Kidney (tissue), 14 donors: Measurements from ENCODE around the gene POMT2. TPM values are rescaled to one million over a fixed set of nuclear protein-coding genes. Genes with fewer than 3 reads are reported as not detected.

Experiments used
- DNase-seq, 5 donors: peaks; one replicate each; pipeline ENCODE4 v3.0.0-alpha.2; 2013 to 2020
- FAIRE-seq: peaks from 2 replicates; lab custom pipeline; 2012; peaks lifted over from hg19 to GRCh38; lab: Jason Lieb, UNC
- H3K27ac ChIP-seq, 2 donors: one replicate each; pipeline ENCODE4 v1.7.0; 2013; ENCODE audit warnings: low read depth in 2 of 2, low read length in 2 of 2, inconsistent platforms in 1 of 2
- H3K27me3 ChIP-seq: one replicate; pipeline ENCODE4 v1.7.1; 2013; ENCODE audit warnings: low read length, inconsistent platforms; ENCODE audit not compliant: control insufficient read depth, insufficient read depth
- H3K36me3 ChIP-seq, 3 donors: one replicate each; pipeline versions ENCODE4 v1.7.0 to v1.7.1; 2013; ENCODE audit warnings: low read length in 3 of 3, control low read depth in 1 of 3, inconsistent platforms in 1 of 3; ENCODE audit not compliant: insufficient read depth in 3 of 3, control insufficient read depth in 2 of 3
- H3K4me1 ChIP-seq, 3 donors: one replicate each; pipeline versions ENCODE4 v1.7.0 to v1.7.1; 2013; ENCODE audit warnings: low read length in 3 of 3, inconsistent platforms in 1 of 3, low read depth in 1 of 3; ENCODE audit not compliant: control insufficient read depth in 2 of 3, insufficient read depth in 2 of 3
- H3K4me3 ChIP-seq, 3 donors: one replicate each; pipeline versions ENCODE4 v1.7.0 to v1.8.1; 2013; ENCODE audit warnings: low read length in 3 of 3, control low read depth in 1 of 3, inconsistent platforms in 1 of 3
- H3K9ac ChIP-seq, 3 donors: one replicate each; pipeline versions ENCODE4 v1.7.0 to v1.7.1; 2013; ENCODE audit warnings: low read length in 3 of 3, control low read depth in 1 of 3, inconsistent platforms in 1 of 3
- H3K9me3 ChIP-seq, 3 donors: one replicate each; pipeline versions ENCODE4 v1.7.0 to v1.7.1; 2013; ENCODE audit warnings: low read length in 3 of 3, control low read depth in 1 of 3, inconsistent platforms in 1 of 3; ENCODE audit not compliant: control insufficient read depth in 2 of 3, insufficient read depth in 1 of 3
- intact Hi-C: fragments of 100-400 bp; cut with DNase I; formaldehyde crosslinking; loops from one replicate; pipeline ENCODE4 v1.11.1; 2022
- polyA plus RNA-seq: library from polyadenylated mRNA; stranded (reverse); fragments of 350-450 nt; fragmentation: Illumina TruSeq; extraction: RNeasy Lipid Tissue Mini Kit (QIAGEN cat#74804); gene quantifications from one replicate; pipeline ENCODE4 v1.2.3, GENCODE V29; 2014; ENCODE audit warnings: low read depth, low replicate concordance; ENCODE audit not compliant: insufficient read depth
- total RNA-seq: library from RNA; stranded (reverse); fragmentation: NEBNext Ultra II Directional; extraction: Animal tissue kit (Norgen Biotek cat#: 25700); gene quantifications from one replicate; pipeline ENCODE4 v1.2.1, GENCODE V29; 2021
- TF ChIP-seq, protein P1 (sequence below): IDR thresholded peaks from 3 replicates; pipeline ENCODE4 v1.5.1; 2012; ENCODE audit warnings: mild to moderate bottlenecking, moderate library complexity, borderline replicate concordance; ENCODE audit not compliant: insufficient read depth; ENCODE audit errors: extremely low read depth
- donor health status: control.
- donor health status: control.
- donor health status: control.
- donor health status: control.
- donor health status: control.
- donor health status: DM: yes; HTN: yes; CAD: no.
- donor health status: Normal renal cell carcinoma (clear cell type).

The POMT2 gene
- total and polyA plus RNA-seq, 2 donors from 2014 or later, result 18.2 to 34.7 TPM

DNA sequence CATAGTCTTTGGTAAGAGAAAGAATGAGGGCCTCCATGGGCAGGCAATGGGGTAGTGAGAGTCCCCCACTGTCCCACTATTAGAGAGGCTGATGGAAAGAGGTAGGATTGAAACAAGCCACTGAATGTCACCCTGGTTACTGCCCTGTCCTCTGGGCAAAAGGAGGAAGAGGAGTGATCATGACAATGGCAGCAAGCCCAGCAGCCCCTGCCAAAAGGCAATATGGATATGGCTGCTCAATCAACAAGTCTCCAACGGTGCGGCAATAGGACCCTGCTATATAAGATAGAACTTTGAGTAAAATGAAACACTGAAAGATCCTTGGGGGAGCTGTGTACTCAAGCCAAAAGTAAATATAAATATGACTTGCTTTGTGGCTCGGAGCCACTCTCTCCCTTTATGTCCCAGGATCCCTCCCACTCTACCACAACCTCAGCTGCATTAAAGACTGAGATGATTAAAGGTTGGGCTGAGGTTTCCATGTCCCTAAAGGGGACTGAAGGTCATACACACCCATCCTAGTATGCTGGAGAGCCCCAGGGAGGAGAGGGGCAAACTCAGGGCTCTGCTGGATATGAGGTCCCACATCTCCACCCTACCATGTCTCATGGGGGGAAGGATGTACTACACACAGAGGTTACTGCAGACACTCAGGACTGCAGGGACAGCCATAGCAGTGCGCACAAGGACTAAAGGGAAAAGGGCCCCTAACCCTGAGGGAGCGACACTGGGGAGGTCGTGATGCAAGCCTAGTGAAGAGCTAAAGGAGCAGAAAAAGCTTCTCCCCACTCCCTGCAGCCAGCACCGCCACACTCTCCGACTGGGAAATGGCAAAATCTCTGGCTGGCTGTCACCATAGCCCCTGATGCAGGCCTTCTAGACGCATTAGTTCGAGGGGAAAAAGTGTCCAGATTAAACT, 5.9 kb downstream of the POMT2 start:
- FAIRE-seq (no peak), DNase-seq (no peak)
- H3K27ac ChIP-seq, result no peak overlapping the region
- TF ChIP-seq, protein P1, sequence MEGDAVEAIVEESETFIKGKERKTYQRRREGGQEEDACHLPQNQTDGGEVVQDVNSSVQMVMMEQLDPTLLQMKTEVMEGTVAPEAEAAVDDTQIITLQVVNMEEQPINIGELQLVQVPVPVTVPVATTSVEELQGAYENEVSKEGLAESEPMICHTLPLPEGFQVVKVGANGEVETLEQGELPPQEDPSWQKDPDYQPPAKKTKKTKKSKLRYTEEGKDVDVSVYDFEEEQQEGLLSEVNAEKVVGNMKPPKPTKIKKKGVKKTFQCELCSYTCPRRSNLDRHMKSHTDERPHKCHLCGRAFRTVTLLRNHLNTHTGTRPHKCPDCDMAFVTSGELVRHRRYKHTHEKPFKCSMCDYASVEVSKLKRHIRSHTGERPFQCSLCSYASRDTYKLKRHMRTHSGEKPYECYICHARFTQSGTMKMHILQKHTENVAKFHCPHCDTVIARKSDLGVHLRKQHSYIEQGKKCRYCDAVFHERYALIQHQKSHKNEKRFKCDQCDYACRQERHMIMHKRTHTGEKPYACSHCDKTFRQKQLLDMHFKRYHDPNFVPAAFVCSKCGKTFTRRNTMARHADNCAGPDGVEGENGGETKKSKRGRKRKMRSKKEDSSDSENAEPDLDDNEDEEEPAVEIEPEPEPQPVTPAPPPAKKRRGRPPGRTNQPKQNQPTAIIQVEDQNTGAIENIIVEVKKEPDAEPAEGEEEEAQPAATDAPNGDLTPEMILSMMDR, result no peak
- no peaks in the 10 kb centered on the region for H3K9me3 ChIP-seq
- H3K4me1 ChIP-seq, result peaks cover 0 to 18% (median 7%) of the 10 kb centered on the region in 3 donors
- H3K36me3 ChIP-seq, result peaks cover 0 to 4% (median 0%) of the 10 kb centered on the region in 3 donors
- intact Hi-C loops, result loop anchor here (10.0 kb wide), 1 partner anchor 440 kb away; no protein-coding TSS in a partner anchor
- H3K27me3 ChIP-seq, result no peaks in the 10 kb centered on the region
- no peak overlapping the region for H3K4me3 ChIP-seq
- no peak overlapping the region for H3K9ac ChIP-seq

DNA sequence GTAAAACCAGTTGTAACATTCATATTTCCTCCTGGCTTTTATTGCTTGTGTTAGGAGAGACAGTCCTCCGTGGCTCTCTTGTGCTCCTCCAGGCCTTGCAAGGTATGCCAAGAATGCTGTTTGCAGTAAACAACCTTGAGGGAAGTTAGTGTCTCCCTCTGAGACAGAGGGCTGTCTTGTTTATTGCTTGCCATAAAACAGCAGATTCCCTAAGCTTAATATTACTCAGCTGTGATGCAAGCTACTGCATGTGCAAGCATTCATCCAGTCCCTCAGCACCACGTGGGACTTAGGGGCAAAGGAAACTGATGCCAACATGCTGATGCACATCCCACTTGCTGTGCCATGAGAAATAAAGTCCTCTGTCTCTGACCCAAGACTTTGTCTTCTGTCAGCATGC, 6.6 kb downstream of the POMT2 start:
- no peaks in the 10 kb centered on the region for H3K27me3 ChIP-seq
- intact Hi-C loops, result loop anchor here (10.0 kb wide), 1 partner anchor 439 kb away; no protein-coding TSS in a partner anchor
- H3K36me3 ChIP-seq, result peaks cover 0 to 4% (median 0%) of the 10 kb centered on the region in 3 donors
- TF ChIP-seq, protein P1, result no peak
- no peak overlapping the region for H3K27ac ChIP-seq
- peaks cover 0 to 12% (median 5%) of the 10 kb centered on the region in 3 donors for H3K4me1 ChIP-seq
- H3K9me3 ChIP-seq, result no peaks in the 10 kb centered on the region
- no peak overlapping the region for H3K9ac ChIP-seq
- DNase-seq (peak in 3 of 5 donors; percentile 35 to 86 (median 64)), FAIRE-seq (no peak)
- no peak overlapping the region for H3K4me3 ChIP-seq

DNA sequence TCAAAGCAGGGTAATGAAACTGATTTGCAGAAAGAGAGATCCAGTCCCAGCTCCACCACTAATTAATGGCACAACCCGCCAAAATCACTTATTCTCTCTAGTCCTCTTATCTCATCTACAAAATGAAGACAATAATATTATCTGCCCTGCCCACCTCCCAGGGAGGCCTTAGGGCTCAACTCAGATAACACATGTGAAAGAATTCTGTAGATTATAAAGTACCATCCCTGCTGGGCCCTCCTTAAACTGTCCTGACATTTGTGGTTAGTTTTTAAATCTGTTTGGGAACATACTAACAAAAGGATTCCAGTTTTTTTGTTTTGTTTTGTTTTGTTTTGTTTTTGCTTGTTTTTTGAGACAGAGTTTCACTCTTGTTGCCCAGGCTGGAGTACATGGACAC, 7.3 kb downstream of the POMT2 start:
- intact Hi-C loops, result loop anchor here (10.0 kb wide), 1 partner anchor 439 kb away; no protein-coding TSS in a partner anchor
- no peak for FAIRE-seq
- Histone ChIP-seq H3K4me1 (peaks cover 0 to 12% (median 5%) of the 10 kb centered on the region in 3 donors), H3K27me3 (no peaks in the 10 kb centered on the region), H3K27ac (no peak overlapping the region), H3K4me3 (no peak overlapping the region), H3K9me3 (no peaks in the 10 kb centered on the region), H3K9ac (no peak overlapping the region), H3K36me3 (peaks cover 0 to 4% (median 0%) of the 10 kb centered on the region in 3 donors)
- no peak for DNase-seq
- TF ChIP-seq, protein P1, result no peak
